Activated T-cell treated with anti-CD3 and anti-CD28 coated beads for 48 hours (primary cell): ENCODE measurements around the gene ZNF575.

Experiments
- DNase-seq: peaks from one replicate; pipeline ENCODE4 v3.0.0-alpha.2; 2020; ENCODE audit warnings: low read depth

Gene ZNF575

GRCh38 chr19:43574424-43575155 is 41.6 kb downstream of the ZNF575 start:
- no peak for DNase-seq

- peak; percentile 97 for DNase-seq
These were observed 42.4 kb downstream of the ZNF575 start, which contains the start of the genes PINLYP and XRCC1 for GRCh38 chr19:43575156-43575950. Gene PINLYP, plus strand, starts transcription at chr19:43575801. Its CDS starts 1,391 bp downstream, at chr19:43577192. Gene XRCC1, minus strand, starts transcription at chr19:43575527. Its CDS starts 69 bp downstream, at chr19:43575458.

GRCh38 chr19:43575955-43576878 is 43.2 kb downstream of the ZNF575 start:
- DNase-seq = no peak

GRCh38 chr19:43578787-43579186 is 45.8 kb downstream of the ZNF575 start:
- no peak for DNase-seq

- DNase-seq = no peak
These were observed 48.5 kb downstream of the ZNF575 start for GRCh38 chr19:43581467-43581866.

- DNase-seq = no peak
These were observed 49.5 kb downstream of the ZNF575 start for GRCh38 chr19:43582495-43582894.

GRCh38 chr19:43584484-43584883 is 51.5 kb downstream of the ZNF575 start:
- DNase-seq = no peak
